Activated CD8-positive, alpha-beta T cell treated with anti-CD3 and anti-CD28 coated beads for 36 hours (primary cell): ENCODE results near the gene SIGLEC7. TPM values are rescaled to one million over a fixed set of nuclear protein-coding genes. Genes with fewer than 3 reads are reported as not detected.
A peak's percentile ranks its signal among the peaks of the same experiment; 100 is the strongest.

Experiments used
- ATAC-seq: fragments of 200-7000 bp; cut with Tn5 transposase; one replicate; pipeline ENCODE4 v1.10.0; 2021; ENCODE audit warnings: mild to moderate bottlenecking, moderate library complexity
- CTCF ChIA-PET: fragments of 350-600 bp; sonication (Branson Sonifier 250); formaldehyde crosslinking; loops from one replicate; lab custom pipeline; 2021; ENCODE audit warnings: antibody characterized with exemption; lab: Charles Lee
- POLR2A ChIA-PET: fragments of 350-600 bp; sonication (Branson Sonifier 250); formaldehyde crosslinking; loops from one replicate; lab custom pipeline; 2021; ENCODE audit warnings: antibody characterized with exemption; lab: Charles Lee
- DNase-seq: peaks from one replicate; pipeline ENCODE4 v3.0.0-alpha.2; 2020
- H3K27ac Mint-ChIP-seq: one replicate; pipeline ENCODE4 v1.8.0; 2021; ENCODE audit warnings: mild to moderate bottlenecking, mixed read lengths
- H3K27me3 Mint-ChIP-seq: one replicate; pipeline ENCODE4 v1.8.0; 2021; ENCODE audit warnings: mixed read lengths
- H3K36me3 Mint-ChIP-seq: one replicate; pipeline ENCODE4 v1.8.0; 2021; ENCODE audit warnings: low read depth, mixed read lengths
- H3K4me1 Mint-ChIP-seq: one replicate; pipeline ENCODE4 v1.8.0; 2021; ENCODE audit warnings: low read depth, mixed read lengths
- H3K4me3 Mint-ChIP-seq: one replicate; pipeline ENCODE4 v1.8.0; 2021; ENCODE audit warnings: mild to moderate bottlenecking, moderate library complexity, mixed read lengths
- H3K9me3 Mint-ChIP-seq: one replicate; pipeline ENCODE4 v1.8.0; 2021; ENCODE audit warnings: mixed read lengths
- CTCF ChIP-seq: fragments of 200-600 bp; IDR thresholded peaks from one replicate; pipeline ENCODE4 v1.8.0; 2022; ENCODE audit warnings: antibody characterized with exemption, mild to moderate bottlenecking
- intact Hi-C: fragments of 100-400 bp; cut with micrococcal nuclease; formaldehyde crosslinking; loops from one replicate; pipeline ENCODE4 v1.10.0; 2022
- total RNA-seq, 2 experiments: library from RNA; stranded (reverse); gene quantifications; one replicate each; pipeline ENCODE4 v1.2.3, GENCODE V29; 2021

SIGLEC7 gene
- total RNA-seq, 2 experiments from 2014 or later, result not detected

DNA sequence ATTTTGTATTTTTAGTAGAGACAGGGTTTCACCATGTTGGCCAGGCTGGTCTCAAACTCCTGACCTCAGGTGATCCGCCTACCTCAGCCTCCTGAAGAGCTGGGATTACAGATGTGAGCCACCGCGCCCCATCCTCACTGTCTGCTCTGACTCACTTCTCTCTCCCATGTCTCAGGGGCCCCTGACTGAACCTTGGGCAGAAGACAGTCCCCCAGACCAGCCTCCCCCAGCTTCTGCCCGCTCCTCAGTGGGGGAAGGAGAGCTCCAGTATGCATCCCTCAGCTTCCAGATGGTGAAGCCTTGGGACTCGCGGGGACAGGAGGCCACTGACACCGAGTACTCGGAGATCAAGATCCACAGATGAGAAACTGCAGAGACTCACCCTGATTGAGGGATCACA lies 12.4 kb upstream of the SIGLEC7 start:
- POLR2A ChIA-PET, result no interaction called here
- Mint-ChIP-seq H3K27me3 (no peaks in the 10 kb centered on the region), H3K4me1 (peaks cover 62% of the 10 kb centered on the region), H3K9me3 (no peaks in the 10 kb centered on the region), H3K36me3 (no peaks in the 10 kb centered on the region), H3K4me3 (no peak overlapping the region), H3K27ac (no peak overlapping the region)
- intact Hi-C loops, result no loop called here
- DNase-seq (no peak), ATAC-seq (no peak)
- CTCF ChIA-PET, result interaction anchor here (1.1 to 1.5 kb wide), 3 partner anchors 29 to 208 kb away, joined by 3 read pairs; no protein-coding TSS in a partner anchor
- TF ChIP-seq CTCF, result no peak

DNA sequence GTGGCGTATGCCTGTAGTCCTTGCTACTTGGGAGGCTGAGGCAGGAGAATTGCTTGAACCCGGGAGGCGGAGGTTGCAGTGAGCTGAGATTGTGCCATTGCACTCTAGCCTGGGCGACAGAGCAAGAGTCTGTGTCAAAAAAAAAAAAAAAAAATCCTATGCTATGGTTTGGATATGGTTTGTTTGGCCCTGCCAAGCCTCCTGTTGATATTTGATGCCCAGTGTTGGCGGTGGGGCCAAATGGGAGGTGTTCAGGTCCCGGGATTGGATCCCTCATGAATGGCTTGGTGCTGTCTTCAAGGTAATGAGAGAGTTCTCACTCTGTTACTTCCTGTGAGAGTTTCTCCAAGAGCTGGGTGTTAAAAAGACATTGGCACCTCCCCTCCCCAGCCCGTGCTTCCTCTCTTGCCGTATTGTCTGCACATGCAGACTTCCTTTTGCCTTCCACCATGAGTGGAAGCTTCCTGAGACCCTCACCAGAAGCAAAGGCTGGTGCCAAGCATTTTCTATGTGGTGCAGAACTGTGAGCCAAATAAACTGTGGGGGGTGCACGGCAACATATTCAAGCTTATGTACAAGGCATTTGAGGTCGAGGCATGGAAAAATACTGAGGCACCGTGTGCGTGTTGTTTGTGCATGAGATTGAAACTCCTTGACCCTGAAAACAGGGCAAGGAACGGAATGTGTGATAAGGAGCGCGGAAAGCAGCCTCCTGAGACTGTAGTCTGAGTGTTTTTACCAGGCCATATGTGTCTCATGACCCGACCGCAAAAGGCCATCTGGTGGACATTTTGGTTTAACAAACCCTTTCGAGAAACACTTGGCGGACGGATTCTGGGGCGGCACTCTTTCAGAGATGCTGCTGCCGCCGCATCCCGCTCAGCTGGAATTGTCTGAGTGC lies 10.1 kb upstream of the SIGLEC7 start:
- Mint-ChIP-seq H3K4me3 (peak overlapping the region; percentile 49), H3K27me3 (no peaks in the 10 kb centered on the region), H3K9me3 (peaks cover 4% of the 10 kb centered on the region), H3K27ac (peak overlapping the region; percentile 84), H3K36me3 (peaks cover 5% of the 10 kb centered on the region), H3K4me1 (peaks cover 57% of the 10 kb centered on the region)
- POLR2A ChIA-PET, result interaction anchor here (0.8 kb wide), 1 partner anchor 19 kb away, joined by 5 read pairs; no protein-coding TSS in a partner anchor
- intact Hi-C loops, result no loop called here
- CTCF ChIA-PET, result interaction anchor here (1.2 to 1.4 kb wide), 3 partner anchors 15 to 31 kb away, joined by 3 to 4 read pairs (median 4); no protein-coding TSS in a partner anchor
- peak; percentile 60 for DNase-seq
- ATAC-seq, result peak; percentile 63
- no peak for TF ChIP-seq CTCF

DNA sequence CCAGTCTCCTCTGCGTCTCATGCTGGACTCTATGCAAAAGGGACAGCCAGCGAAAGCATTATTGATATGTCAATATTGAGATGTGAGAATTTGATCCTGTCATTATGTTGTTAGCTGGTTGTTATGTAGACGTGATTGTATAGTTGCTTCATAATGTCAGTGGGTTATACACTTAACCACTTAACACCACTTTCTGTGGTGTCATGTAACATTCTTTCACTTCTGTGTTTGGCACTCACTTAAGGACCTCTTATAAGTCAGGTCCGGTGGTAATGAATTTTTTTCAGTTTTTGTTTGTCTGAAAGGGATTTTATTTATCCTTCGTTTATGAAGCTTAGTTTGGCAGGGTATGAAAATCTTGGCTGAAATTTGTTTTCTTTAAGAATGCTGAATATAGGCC lies 7.1 kb upstream of the SIGLEC7 start:
- POLR2A ChIA-PET, result no interaction called here

GRCh38 chr19:51135986-51136762 lies 5.9 kb upstream of the SIGLEC7 start:
- POLR2A ChIA-PET, result no interaction called here
- no peaks in the 10 kb centered on the region for H3K27me3 Mint-ChIP-seq
- H3K9me3 Mint-ChIP-seq, result peaks cover 4% of the 10 kb centered on the region
- intact Hi-C loops, result no loop called here
- DNase-seq (no peak), ATAC-seq (no peak)
- H3K27ac Mint-ChIP-seq, result no peak overlapping the region
- H3K4me3 Mint-ChIP-seq, result no peak overlapping the region
- CTCF ChIA-PET, result interaction anchor here (2.7 to 3.0 kb wide), 2 partner anchors 22 kb away, joined by 6 to 19 read pairs; no protein-coding TSS in a partner anchor
- no peak for TF ChIP-seq CTCF
- peaks cover 34% of the 10 kb centered on the region for H3K4me1 Mint-ChIP-seq
- peaks cover 5% of the 10 kb centered on the region for H3K36me3 Mint-ChIP-seq

More for the DNA sequence above, 7.1 kb upstream of the SIGLEC7 start:
- CTCF ChIA-PET, result interaction anchor here (1.0 to 3.0 kb wide), 6 partner anchors 11 to 25 kb away, joined by 3 to 19 read pairs (median 4); no protein-coding TSS in a partner anchor
- intact Hi-C loops, result no loop called here
- Mint-ChIP-seq H3K36me3 (peaks cover 5% of the 10 kb centered on the region), H3K4me3 (no peak overlapping the region), H3K9me3 (peaks cover 4% of the 10 kb centered on the region), H3K27ac (no peak overlapping the region), H3K4me1 (peaks cover 43% of the 10 kb centered on the region), H3K27me3 (no peaks in the 10 kb centered on the region)
- DNase-seq (no peak), ATAC-seq (no peak)
- TF ChIP-seq CTCF, result no peak
